KMS-11 (cell line): ENCODE measurements around the gene SPRR2B.
"Not testable (repeated sequence)": the region's sequence is repeated elsewhere in the genome, so short reads cannot be mapped to it uniquely, and the experiment has no call there.

Experiments used
- H2AFZ ChIP-seq: fragments of 200-600 bp; sonication (generic); 2 replicates; pipeline ENCODE4 v1.6.1; 2016; ENCODE audit warnings: antibody characterized with exemption, mixed run types, low read depth
- H3K27ac ChIP-seq: fragments of 200-600 bp; sonication (generic); 2 replicates; pipeline ENCODE4 v1.6.1; 2016; ENCODE audit warnings: mild to moderate bottlenecking, mixed run types
- H3K27me3 ChIP-seq: fragments of 200-600 bp; sonication (generic); 2 replicates; pipeline ENCODE4 v1.6.1; 2017; ENCODE audit warnings: mild to moderate bottlenecking, low read depth, mixed run types, moderate library complexity; ENCODE audit not compliant: insufficient read depth
- H3K36me3 ChIP-seq: fragments of 200-600 bp; sonication (generic); 2 replicates; pipeline ENCODE4 v1.6.1; 2017; ENCODE audit warnings: mild to moderate bottlenecking, mixed run types; ENCODE audit not compliant: insufficient read depth
- H3K4me1 ChIP-seq: fragments of 200-600 bp; sonication (generic); 2 replicates; pipeline ENCODE4 v1.6.1; 2016; ENCODE audit warnings: mild to moderate bottlenecking, low read depth, mixed run types; ENCODE audit not compliant: poor library complexity, severe bottlenecking
- H3K4me2 ChIP-seq: fragments of 200-600 bp; sonication (generic); 2 replicates; pipeline ENCODE4 v1.7.0; 2016; ENCODE audit warnings: mild to moderate bottlenecking, mixed run types
- H3K4me3 ChIP-seq: fragments of 200-600 bp; sonication (generic); IDR thresholded peaks from 2 replicates; pipeline ENCODE4 v1.6.1; 2017; ENCODE audit warnings: low read depth, low read length, mixed read lengths; ENCODE audit not compliant: insufficient read depth
- H3K79me2 ChIP-seq: fragments of 200-600 bp; sonication (generic); 2 replicates; pipeline ENCODE4 v1.6.1; 2016; ENCODE audit warnings: low read depth, mixed run types; ENCODE audit not compliant: insufficient read depth
- H3K9ac ChIP-seq: fragments of 200-600 bp; sonication (generic); 2 replicates; pipeline ENCODE4 v1.6.1; 2016; ENCODE audit warnings: mild to moderate bottlenecking, mixed run types
- H4K20me1 ChIP-seq: fragments of 200-600 bp; sonication (generic); 2 replicates; pipeline ENCODE4 v1.6.1; 2016; ENCODE audit warnings: mild to moderate bottlenecking, mixed run types; ENCODE audit not compliant: insufficient read depth
- CTCF ChIP-seq: fragments of 200-600 bp; sonication (generic); conservative IDR thresholded peaks from 2 replicates; pipeline ENCODE4 v1.6.1; 2017; ENCODE audit warnings: low read depth, mild to moderate bottlenecking, antibody characterized with exemption, low read length, moderate library complexity, mixed read lengths

Gene SPRR2B

DNA sequence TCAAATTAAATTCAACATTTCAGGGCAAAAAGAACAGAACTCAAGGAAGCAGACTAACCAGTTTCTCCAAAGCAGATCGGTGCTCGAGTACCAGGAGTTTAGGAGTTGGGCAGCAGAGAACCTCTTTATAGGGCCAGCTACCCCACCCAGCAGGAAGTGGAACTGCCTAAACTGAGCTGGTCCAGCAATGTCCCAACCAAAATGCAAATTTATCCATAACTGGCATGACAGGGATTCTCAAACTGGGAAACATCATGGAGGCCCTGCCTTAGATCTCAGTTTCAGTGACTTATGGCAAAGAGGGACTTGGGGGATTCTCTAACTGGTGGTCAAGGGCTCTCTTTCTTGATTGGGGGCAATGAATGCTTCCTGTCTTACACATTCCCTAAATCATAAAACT, at the start of gene SPRR2B:
Gene SPRR2B (minus strand): TSS at position 101 of the 400 bp plus-strand sequence. CDS start 772 bp downstream, outside the sequence.
- Histone ChIP-seq H3K36me3 (no peaks in the 10 kb centered on the region), H3K27me3 (no peaks in the 10 kb centered on the region), H2AFZ (no peak within 1 kb of the TSS), H3K9ac (no peak within 1 kb of the TSS), H3K4me1 (no peaks in the 10 kb centered on the region), H3K79me2 (no peaks in the 10 kb centered on the region), H3K4me3 (no peak within 1 kb of the TSS), H3K4me2 (no peak within 1 kb of the TSS), H3K27ac (no peak within 1 kb of the TSS), H4K20me1 (no peaks in the 10 kb centered on the region)
- TF ChIP-seq CTCF = no peak

DNA sequence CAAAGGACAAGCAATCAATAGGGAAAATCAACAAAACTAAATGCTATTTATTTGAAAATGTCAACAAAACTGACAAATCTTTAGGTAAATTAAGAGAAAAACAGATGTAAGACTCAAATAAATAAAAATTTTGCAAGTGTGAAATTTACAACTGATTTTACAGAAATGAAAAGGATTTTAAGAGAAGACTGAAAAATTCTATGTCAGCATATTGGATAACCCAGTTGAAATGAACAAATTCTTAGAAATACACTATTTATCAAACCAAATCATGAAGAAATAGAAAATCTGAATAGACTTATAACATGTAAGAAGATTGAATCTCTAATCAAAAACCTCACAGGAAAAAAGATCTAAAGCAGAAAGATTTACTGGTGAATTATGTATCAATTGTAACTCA, 49.5 kb upstream of the SPRR2B start:
- Histone ChIP-seq H3K9ac (no peak overlapping the region), H3K4me2 (no peak overlapping the region), H3K4me3 (no peak overlapping the region), H3K36me3 (no peaks in the 10 kb centered on the region), H3K4me1 (no peaks in the 10 kb centered on the region), H3K27ac (no peak overlapping the region), H4K20me1 (no peaks in the 10 kb centered on the region), H3K27me3 (no peaks in the 10 kb centered on the region), H2AFZ (no peak overlapping the region), H3K79me2 (no peaks in the 10 kb centered on the region)
- no peak for TF ChIP-seq CTCF

GRCh38 chr1:153119491-153119971, 48.1 kb upstream of the SPRR2B start:
- no peak overlapping the region for H3K9ac ChIP-seq

DNA sequence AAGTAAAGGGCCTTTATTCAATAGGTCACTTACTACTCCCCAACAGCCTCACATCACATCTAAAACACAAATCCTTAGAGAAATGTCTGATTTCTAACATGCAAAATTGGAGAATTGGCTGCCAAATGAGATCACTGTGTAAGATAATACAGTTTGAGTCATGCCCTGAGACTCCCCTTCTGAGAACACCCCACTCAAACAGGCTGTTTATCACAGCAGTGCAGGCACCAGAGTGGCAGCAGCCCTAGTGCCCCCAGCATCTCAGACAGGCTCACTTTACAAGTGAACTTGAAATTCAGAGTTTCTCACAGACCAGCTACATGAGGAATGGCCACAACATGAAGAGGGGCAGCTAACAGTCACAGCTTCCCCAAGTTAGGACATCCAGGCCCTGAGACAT, 43.9 kb upstream of the SPRR2B start:
- H3K27me3 ChIP-seq, H3K4me3 ChIP-seq, H3K27ac ChIP-seq, H3K79me2 ChIP-seq, H3K4me2 ChIP-seq, H3K4me1 ChIP-seq, H3K9ac ChIP-seq, H2AFZ ChIP-seq, H4K20me1 ChIP-seq, H3K36me3 ChIP-seq: not testable (repeated sequence)

More at GRCh38 chr1:153119491-153119971, 48.1 kb upstream of the SPRR2B start:
- no peak overlapping the region for H2AFZ ChIP-seq
- no peaks in the 10 kb centered on the region for H4K20me1 ChIP-seq
- no peaks in the 10 kb centered on the region for H3K36me3 ChIP-seq
- no peaks in the 10 kb centered on the region for H3K79me2 ChIP-seq
- no peak overlapping the region for H3K27ac ChIP-seq
- no peaks in the 10 kb centered on the region for H3K27me3 ChIP-seq
- no peak overlapping the region for H3K4me3 ChIP-seq
- TF ChIP-seq CTCF = no peak
- H3K4me1 ChIP-seq = no peaks in the 10 kb centered on the region
- no peak overlapping the region for H3K4me2 ChIP-seq

DNA sequence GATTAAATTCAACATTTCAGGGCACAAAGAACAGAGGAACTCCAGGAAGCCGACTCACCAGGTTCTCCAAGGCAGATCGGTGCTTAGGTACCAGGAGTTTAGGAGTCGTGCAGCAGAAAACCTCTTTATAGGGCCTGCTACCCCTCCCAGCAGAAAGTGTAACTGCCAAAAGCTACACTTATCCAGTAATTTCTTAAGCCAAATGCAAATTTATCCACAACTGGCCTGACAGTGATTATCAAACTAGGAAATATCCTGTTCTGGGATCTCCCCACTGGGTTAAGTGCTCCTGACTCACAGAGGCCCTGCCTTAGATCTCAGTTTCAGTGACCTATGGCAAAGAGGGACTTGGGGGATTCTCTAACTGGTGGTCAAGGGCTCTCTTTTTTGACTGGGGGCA, 42.0 kb upstream of the SPRR2B start, which contains the start of gene SPRR2F:
Gene SPRR2F (minus strand): TSS at position 101 of the 400 bp plus-strand sequence. CDS start 783 bp downstream, outside the sequence.
- no peaks in the 10 kb centered on the region for H3K4me1 ChIP-seq
- H3K79me2 ChIP-seq = no peaks in the 10 kb centered on the region
- no peaks in the 10 kb centered on the region for H4K20me1 ChIP-seq
- no peaks in the 10 kb centered on the region for H3K27me3 ChIP-seq
- no peak within 1 kb of the TSS for H3K27ac ChIP-seq
- H3K36me3 ChIP-seq = no peaks in the 10 kb centered on the region
- H3K4me2 ChIP-seq = no peak within 1 kb of the TSS
- H3K9ac ChIP-seq = no peak within 1 kb of the TSS
- no peak within 1 kb of the TSS for H3K4me3 ChIP-seq
- no peak for TF ChIP-seq CTCF
- H2AFZ ChIP-seq = no peak within 1 kb of the TSS

DNA sequence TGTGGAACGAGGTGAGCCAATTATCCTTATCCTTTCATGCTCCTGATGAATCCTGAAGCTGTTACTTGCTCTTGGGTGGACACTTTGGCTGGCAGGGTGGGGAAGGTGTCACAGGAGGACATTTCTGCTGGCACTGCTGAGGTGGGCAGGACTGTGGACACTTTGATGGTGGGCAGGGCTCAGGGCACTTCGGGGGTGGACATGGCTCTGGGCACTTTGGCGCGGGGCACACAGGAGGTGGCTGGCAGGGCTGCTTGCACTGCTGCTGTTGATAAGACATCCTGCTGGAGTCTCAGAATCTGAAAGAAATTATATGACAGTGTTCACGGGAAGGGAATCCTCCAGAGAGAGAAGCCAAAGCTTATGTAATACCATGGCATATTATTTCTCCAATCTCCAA, 41.0 kb upstream of the SPRR2B start:
- H3K36me3 ChIP-seq, H3K4me3 ChIP-seq, H3K27ac ChIP-seq, H3K27me3 ChIP-seq, H3K4me1 ChIP-seq, H3K9ac ChIP-seq, H3K4me2 ChIP-seq, H2AFZ ChIP-seq, H3K79me2 ChIP-seq, H4K20me1 ChIP-seq: not testable (repeated sequence)
